Nucleus accumbens (tissue), 56 donors: ENCODE data around the gene HPN.
"Not testable (repeated sequence)": the region's sequence is repeated elsewhere in the genome, so short reads cannot be mapped to it uniquely, and the experiment has no call there.

Source experiments
- DNase-seq, 56 donors: peaks; one replicate each; lab custom pipeline; 2025; lab: John Stamatoyannopoulos, UW

HPN gene

GRCh38 chr19:35025969-35026368 is 15.6 kb upstream of the HPN start:
- DNase-seq: no peak

DNA sequence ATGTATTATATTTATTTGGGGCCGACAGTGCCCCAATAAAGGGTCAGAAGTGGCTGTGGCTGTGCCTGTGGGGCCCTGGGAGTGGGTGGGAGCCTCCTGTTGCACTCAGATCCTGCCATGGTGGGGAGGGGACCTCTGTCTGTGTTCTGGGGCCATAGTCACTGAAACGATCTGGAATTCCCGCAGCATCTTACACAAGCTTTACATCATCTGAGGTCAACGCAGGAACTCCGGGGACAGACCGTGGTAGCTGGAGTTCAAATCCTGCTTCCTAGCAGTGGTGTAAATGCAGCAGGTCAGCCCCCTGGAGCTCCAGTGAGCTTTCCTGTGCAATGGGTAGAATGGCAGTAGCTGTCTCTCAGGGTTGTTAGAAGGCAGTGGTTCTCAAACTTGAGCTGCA is 15.1 kb upstream of the HPN start:
- no peak for DNase-seq

GRCh38 chr19:35027009-35027408 is 14.5 kb upstream of the HPN start:
- DNase-seq: no peak

- DNase-seq: no peak
Observed at GRCh38 chr19:35027851-35028599, 13.5 kb upstream of the HPN start.

- not testable (repeated sequence) for DNase-seq
Observed at GRCh38 chr19:35028600-35028885, 13.0 kb upstream of the HPN start.

- not testable (repeated sequence) for DNase-seq
Observed at GRCh38 chr19:35029275-35029736, 12.2 kb upstream of the HPN start.

DNA sequence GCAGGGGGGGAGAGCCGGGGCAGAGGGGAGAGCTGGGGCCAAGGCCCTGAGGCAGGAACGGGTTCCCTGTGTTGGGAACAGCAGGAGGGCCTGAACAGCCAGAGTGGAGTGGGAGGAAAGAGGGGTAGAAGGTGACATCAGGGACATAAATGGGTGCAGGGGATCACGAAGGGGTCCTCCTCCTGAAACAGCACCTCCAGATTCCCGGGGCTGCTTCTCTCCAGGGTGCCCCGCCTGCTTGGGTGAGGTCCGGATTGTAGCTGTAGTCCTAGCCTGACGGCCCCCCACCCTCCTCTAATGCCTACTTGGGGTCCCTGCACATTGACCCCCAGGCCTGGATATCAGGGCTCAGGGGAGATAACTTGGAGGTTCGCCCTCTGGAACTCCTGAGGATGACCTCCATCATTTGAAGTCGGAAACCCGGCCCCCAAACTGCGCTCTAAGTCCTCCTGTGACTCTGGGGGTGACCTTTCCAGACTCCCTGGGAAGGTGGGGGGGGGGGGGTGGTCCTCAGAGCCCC is 11.7 kb upstream of the HPN start:
- no peak for DNase-seq

GRCh38 chr19:35030257-35031071 is 11.1 kb upstream of the HPN start, which contains the start of gene SCN1B:
TSS of gene SCN1B (plus strand) at chr19:35030470. CDS start at chr19:35030821, 351 bp downstream.
- DNase-seq: peak in 38 of 56 donors; percentile 7 to 70 (median 38)

DNA sequence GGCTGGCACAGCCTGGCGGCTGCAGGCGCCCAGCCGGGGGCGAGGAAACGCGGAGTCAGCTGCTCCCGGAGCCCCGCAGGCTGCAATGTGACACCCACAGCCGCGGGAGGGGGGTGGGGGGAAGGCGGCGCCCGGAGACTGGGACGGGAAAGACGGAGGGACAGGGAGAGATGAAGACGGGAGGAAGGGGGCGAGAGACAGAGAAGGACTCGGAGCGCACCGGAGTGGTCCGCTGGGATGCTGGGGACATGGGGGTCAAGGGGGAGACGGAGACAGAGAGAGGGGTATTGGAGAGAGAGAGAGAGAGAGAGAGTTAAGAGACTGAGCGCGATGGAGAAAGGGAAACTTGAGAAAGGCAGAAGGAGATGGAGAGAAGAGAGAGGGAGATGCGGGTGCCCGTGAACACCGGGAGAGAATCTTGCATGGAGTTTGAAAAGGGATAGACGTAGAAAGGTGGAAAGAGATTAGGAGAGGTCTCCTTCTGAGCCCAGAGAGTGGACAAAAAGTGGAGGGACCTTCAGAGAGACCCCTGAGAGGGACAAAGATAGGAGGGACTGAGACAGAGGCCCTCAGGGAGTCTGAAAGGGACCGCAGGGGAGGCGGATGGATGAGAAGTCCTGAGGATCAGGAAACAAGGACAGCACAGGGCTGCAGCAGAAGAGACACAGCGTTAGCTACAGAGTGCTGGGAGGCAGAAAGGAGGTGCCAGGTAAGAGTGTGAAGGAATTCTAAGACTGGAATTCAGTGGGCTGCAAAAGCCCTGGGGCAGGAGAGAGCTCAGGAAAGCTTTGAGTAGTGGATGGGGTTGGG is 10.2 kb upstream of the HPN start:
- peak in 32 of 56 donors; percentile 5 to 65 (median 29) for DNase-seq

DNA sequence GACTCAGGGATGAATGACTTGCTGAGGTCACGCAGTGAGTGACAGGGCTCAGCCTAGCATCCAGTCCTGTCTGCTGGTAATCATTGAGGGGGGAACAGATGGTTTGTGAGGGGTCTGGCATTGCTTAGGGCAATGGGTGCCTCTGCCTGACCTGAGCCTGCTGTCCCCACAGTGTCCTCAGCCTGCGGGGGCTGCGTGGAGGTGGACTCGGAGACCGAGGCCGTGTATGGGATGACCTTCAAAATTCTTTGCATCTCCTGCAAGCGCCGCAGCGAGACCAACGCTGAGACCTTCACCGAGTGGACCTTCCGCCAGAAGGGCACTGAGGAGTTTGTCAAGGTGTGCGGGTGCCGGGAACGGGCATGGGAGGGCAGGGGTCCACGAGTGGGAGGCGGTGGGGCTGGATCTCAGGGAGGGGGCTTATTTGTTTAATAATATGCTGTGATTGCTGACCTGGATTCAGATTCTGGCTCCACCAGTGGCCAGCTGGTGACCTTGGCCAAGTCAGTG is 9.1 kb upstream of the HPN start:
- no peak for DNase-seq

- DNase-seq: no peak
Observed at GRCh38 chr19:35033067-35034004, 8.2 kb upstream of the HPN start.

- DNase-seq: no peak
Observed at GRCh38 chr19:35034005-35034502, 7.5 kb upstream of the HPN start.

- no peak for DNase-seq
Observed at GRCh38 chr19:35034588-35035382, 6.7 kb upstream of the HPN start.

DNA sequence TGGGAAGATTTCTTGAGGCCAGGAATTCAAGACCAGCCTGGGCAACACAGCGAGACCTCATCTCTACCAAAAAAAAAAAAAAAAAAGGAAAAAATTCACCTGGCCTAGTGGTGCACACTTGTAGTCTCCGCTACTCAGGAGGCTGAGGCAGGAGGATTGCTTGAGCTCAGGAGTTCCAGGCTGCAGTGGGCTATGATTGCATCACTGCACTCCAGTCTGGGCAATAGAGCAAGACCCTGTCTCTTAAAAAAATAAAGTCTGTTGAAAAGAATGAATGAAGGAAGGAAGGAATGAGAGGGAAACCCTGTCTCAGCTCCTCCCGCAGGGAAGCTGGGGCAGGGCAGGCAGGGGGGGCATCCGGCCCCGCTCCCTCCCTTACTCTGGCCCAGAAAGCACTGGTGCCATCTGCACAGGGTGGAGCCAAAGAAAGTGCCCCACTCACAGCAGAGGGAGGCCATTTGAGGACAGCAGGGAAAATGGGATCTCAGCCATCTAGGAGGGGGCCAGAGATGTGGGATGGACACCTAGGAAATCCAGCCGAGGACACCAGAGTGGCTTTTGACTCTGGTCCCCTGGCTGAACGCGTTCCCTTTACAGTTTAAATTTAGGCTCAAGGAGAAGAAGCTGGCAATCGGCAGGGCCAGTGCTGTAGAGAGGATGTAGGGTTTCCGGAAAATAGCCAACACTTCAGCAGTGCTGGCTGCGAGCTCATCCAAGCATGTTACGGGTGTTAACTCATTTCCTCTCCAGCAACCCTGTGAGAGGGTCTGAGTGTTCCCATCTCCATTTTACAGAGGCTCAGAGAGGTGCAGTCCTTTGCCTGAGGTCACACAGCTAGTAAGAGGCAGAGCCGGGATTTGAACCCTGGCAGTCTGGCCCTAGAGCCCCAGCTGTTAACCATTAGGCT is 3.6 kb upstream of the HPN start:
- peak in 9 of 56 donors; percentile 12 to 33 (median 24) for DNase-seq

- no peak for DNase-seq
Observed at GRCh38 chr19:35038623-35039512, 2.7 kb upstream of the HPN start.
